Trophoblast cell (in vitro differentiated cells and primary cell): ENCODE data around the gene HRH1.

ENCODE experiments used
- DNase-seq, 2 donors: peaks; one replicate each; pipeline ENCODE4 v3.0.0-alpha.2; 2016
- H2AFZ ChIP-seq: 2 replicates; pipeline ENCODE4 v1.6.1; 2013; ENCODE audit warnings: low read length, moderate library complexity, mild to moderate bottlenecking; ENCODE audit not compliant: insufficient read depth, poor library complexity
- H2AK5ac ChIP-seq: 2 replicates; pipeline ENCODE4 v1.6.1; 2013; ENCODE audit warnings: mild to moderate bottlenecking, low read length
- H2BK120ac ChIP-seq: 2 replicates; pipeline ENCODE4 v1.6.1; 2013; ENCODE audit warnings: low read length, mild to moderate bottlenecking, moderate library complexity; ENCODE audit not compliant: insufficient read depth, poor library complexity
- H2BK12ac ChIP-seq: 2 replicates; pipeline ENCODE4 v1.6.1; 2013; ENCODE audit warnings: mild to moderate bottlenecking, low read length, moderate library complexity
- H2BK5ac ChIP-seq: 2 replicates; pipeline ENCODE4 v1.6.1; 2013; ENCODE audit warnings: low read length, low read depth, moderate library complexity, mild to moderate bottlenecking; ENCODE audit not compliant: poor library complexity
- H3K14ac ChIP-seq: 2 replicates; pipeline ENCODE4 v1.6.1; 2013; ENCODE audit warnings: mild to moderate bottlenecking, low read length
- H3K18ac ChIP-seq: 2 replicates; pipeline ENCODE4 v1.6.1; 2013; ENCODE audit warnings: mild to moderate bottlenecking, low read length
- H3K23ac ChIP-seq: 2 replicates; pipeline ENCODE4 v1.6.1; 2013; ENCODE audit warnings: low read length
- H3K27ac ChIP-seq: 2 replicates; pipeline ENCODE4 v1.5.1; 2013; ENCODE audit warnings: low read depth, mild to moderate bottlenecking, inconsistent platforms, low read length, moderate library complexity
- H3K27me3 ChIP-seq: 2 replicates; pipeline ENCODE4 v1.6.1; 2013; ENCODE audit warnings: inconsistent platforms, mild to moderate bottlenecking, low read length, moderate library complexity; ENCODE audit not compliant: insufficient read depth
- H3K36me3 ChIP-seq, 2 experiments: 1 replicate in 1 of 2; 2 replicates in 1 of 2; pipeline ENCODE4 v1.6.1; 2013; ENCODE audit warnings: low read length in 2 of 2, mild to moderate bottlenecking in 2 of 2, moderate library complexity in 1 of 2; ENCODE audit not compliant: insufficient read depth in 2 of 2, control insufficient read depth in 1 of 2
- H3K4ac ChIP-seq: 2 replicates; pipeline ENCODE4 v1.6.1; 2013; ENCODE audit warnings: low read depth, mild to moderate bottlenecking, low read length, moderate library complexity
- H3K4me1 ChIP-seq, 2 experiments: 1 replicate in 1 of 2; 2 replicates in 1 of 2; pipeline ENCODE4 v1.6.1; 2013; ENCODE audit warnings: low read length in 2 of 2, mild to moderate bottlenecking in 2 of 2, moderate library complexity in 1 of 2; ENCODE audit not compliant: insufficient read depth in 2 of 2, control insufficient read depth in 1 of 2
- H3K4me2 ChIP-seq: 2 replicates; pipeline ENCODE4 v1.6.1; 2013; ENCODE audit warnings: inconsistent platforms, mild to moderate bottlenecking, low read length, moderate library complexity
- H3K4me3 ChIP-seq: 2 replicates; pipeline ENCODE4 v1.5.1; 2013; ENCODE audit warnings: mild to moderate bottlenecking, low read depth, low read length, inconsistent platforms
- H3K79me1 ChIP-seq: one replicate; pipeline ENCODE4 v1.6.1; 2013; ENCODE audit warnings: low read length
- H3K79me2 ChIP-seq: 2 replicates; pipeline ENCODE4 v1.6.1; 2013; ENCODE audit warnings: low read length, mild to moderate bottlenecking; ENCODE audit not compliant: control insufficient read depth, insufficient read depth, poor library complexity
- H3K9ac ChIP-seq: 2 replicates; pipeline ENCODE4 v1.6.1; 2013; ENCODE audit warnings: mild to moderate bottlenecking, low read length
- H3K9me3 ChIP-seq: 2 replicates; pipeline ENCODE4 v1.6.1; 2013; ENCODE audit warnings: low read depth, mild to moderate bottlenecking, control low read depth, inconsistent platforms, low read length; ENCODE audit not compliant: insufficient read depth
- H4K12ac ChIP-seq: 2 replicates; pipeline ENCODE4 v1.6.1; 2013; ENCODE audit warnings: low read depth, mild to moderate bottlenecking, low read length, moderate library complexity
- H4K8ac ChIP-seq: 2 replicates; pipeline ENCODE4 v1.6.1; 2013; ENCODE audit warnings: low read depth, mild to moderate bottlenecking, low read length, moderate library complexity
- H4K91ac ChIP-seq: one replicate; pipeline ENCODE4 v1.6.1; 2013; ENCODE audit warnings: low read depth, mild to moderate bottlenecking, low read length, moderate library complexity
- WGBS: extraction: QIAGEN DNeasy Blood & Tissue Kit; methylation state at CpG from one replicate; pipeline ENCODE4 v1.1.7; 2013; ENCODE audit warnings: missing lambda C conversion rate; ENCODE audit not compliant: insufficient read length, insufficient coverage; ENCODE audit errors: extremely low coverage; 5-methylcytosine and 5-hydroxymethylcytosine counted together

The HRH1 gene

DNA sequence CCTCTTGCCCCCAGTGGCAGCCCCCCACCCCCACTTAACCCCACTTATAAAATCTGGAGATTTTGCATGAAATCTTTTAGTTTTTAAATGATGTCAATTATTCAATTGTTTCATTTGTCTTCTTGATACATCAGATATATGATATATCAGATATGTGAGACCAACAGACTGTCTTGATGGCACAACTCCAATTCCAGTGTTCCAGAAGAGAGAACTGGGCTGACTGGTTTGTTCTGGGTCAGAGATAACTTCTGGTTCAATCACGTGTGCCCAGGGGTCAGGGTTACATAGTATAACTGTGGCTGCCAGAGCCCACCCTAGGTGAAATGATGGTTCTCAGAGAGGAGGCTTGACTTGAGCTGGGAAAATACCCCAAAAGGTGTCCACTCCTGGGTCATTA is 85.5 kb downstream of the HRH1 start:
- Histone ChIP-seq H2BK5ac (no peak overlapping the region), H3K23ac (no peak overlapping the region), H3K4me2 (no peak overlapping the region), H2BK12ac (no peak overlapping the region), H3K9ac (no peak overlapping the region), H3K9me3 (no peaks in the 10 kb centered on the region), H3K79me1 (peaks cover 1% of the 10 kb centered on the region), H3K14ac (no peak overlapping the region), H4K8ac (peak overlapping the region; percentile 28), H2AFZ (no peak overlapping the region), H3K79me2 (peaks cover 2% of the 10 kb centered on the region), H4K12ac (no peak overlapping the region), H3K18ac (no peak overlapping the region), H3K4me3 (no peak overlapping the region), H3K36me3 (no peaks in the 10 kb centered on the region), H3K27ac (no peak overlapping the region), H3K4ac (no peak overlapping the region), H2BK120ac (no peak overlapping the region), H3K4me1 (peaks cover 3% of the 10 kb centered on the region in 2 experiments), H3K27me3 (no peaks in the 10 kb centered on the region), H2AK5ac (no peak overlapping the region), H4K91ac (peak overlapping the region; percentile 68)
- WGBS = no CpG with 5 or more reads among the region's 1 CpG
- DNase-seq = peak; percentile 30 to 59

- no peak overlapping the region for H2AFZ ChIP-seq
- no peaks in the 10 kb centered on the region for H3K79me2 ChIP-seq
- H3K4me2 ChIP-seq = no peak overlapping the region
- no peak overlapping the region for H4K12ac ChIP-seq
- no peak overlapping the region for H4K91ac ChIP-seq
- H2AK5ac ChIP-seq = no peak overlapping the region
- H3K79me1 ChIP-seq = peaks cover 1% of the 10 kb centered on the region
- peaks cover 3% of the 10 kb centered on the region in 2 experiments for H3K4me1 ChIP-seq
- no peak overlapping the region for H3K4me3 ChIP-seq
- H2BK120ac ChIP-seq = no peak overlapping the region
- H3K23ac ChIP-seq = no peak overlapping the region
- H3K18ac ChIP-seq = no peak overlapping the region
- no peaks in the 10 kb centered on the region for H3K36me3 ChIP-seq
- WGBS = no CpG with 5 or more reads among the region's 1 CpG
- no peak overlapping the region for H2BK5ac ChIP-seq
- no peak overlapping the region for H3K14ac ChIP-seq
- no peaks in the 10 kb centered on the region for H3K27me3 ChIP-seq
- no peak overlapping the region for H3K4ac ChIP-seq
- no peaks in the 10 kb centered on the region for H3K9me3 ChIP-seq
- H4K8ac ChIP-seq = no peak overlapping the region
- H3K9ac ChIP-seq = no peak overlapping the region
- no peak for DNase-seq
- H2BK12ac ChIP-seq = no peak overlapping the region
- H3K27ac ChIP-seq = no peak overlapping the region
Observed at GRCh38 chr3:11240496-11240895, 86.2 kb downstream of the HRH1 start.

DNA sequence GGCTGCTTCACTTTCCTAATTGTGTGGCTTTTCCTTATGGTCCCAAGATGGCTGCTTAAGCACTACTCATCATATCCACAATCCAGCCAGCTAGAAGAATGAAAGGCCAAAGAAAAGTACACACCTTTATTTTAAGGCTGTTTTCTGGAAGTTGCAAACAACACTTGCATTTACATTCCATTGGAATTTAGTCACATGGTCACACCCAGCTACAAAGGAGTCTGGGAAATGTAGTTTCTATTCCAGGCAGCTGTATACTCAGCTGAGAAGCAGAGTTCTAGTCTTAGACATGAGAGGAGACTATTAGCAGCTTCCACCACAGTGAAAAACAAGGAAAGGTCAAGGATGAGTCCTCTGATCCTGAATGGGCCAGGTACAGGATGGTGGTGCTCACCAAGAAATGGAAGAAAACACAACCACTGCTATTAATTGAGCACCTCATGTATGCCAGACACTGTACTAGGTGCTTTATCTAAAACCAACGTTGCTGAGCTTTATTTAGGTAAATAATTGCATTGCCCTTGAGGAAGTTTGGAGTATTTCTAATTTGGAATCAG is 89.9 kb downstream of the HRH1 start:
- H2AK5ac ChIP-seq = no peak overlapping the region
- no peak overlapping the region for H3K4me2 ChIP-seq
- no peak overlapping the region for H2BK12ac ChIP-seq
- H3K4me3 ChIP-seq = no peak overlapping the region
- H4K91ac ChIP-seq = no peak overlapping the region
- no peak overlapping the region for H3K4ac ChIP-seq
- no peak overlapping the region for H3K27ac ChIP-seq
- no peak overlapping the region for H4K8ac ChIP-seq
- no peaks in the 10 kb centered on the region for H3K79me2 ChIP-seq
- no peaks in the 10 kb centered on the region for H3K9me3 ChIP-seq
- no peak overlapping the region for H3K14ac ChIP-seq
- H3K23ac ChIP-seq = no peak overlapping the region
- WGBS = no CpG with 5 or more reads among the region's 1 CpG
- H3K9ac ChIP-seq = no peak overlapping the region
- peaks cover 3% of the 10 kb centered on the region in 2 experiments for H3K4me1 ChIP-seq
- H2AFZ ChIP-seq = no peak overlapping the region
- no peaks in the 10 kb centered on the region for H3K36me3 ChIP-seq
- no peak overlapping the region for H4K12ac ChIP-seq
- no peaks in the 10 kb centered on the region for H3K27me3 ChIP-seq
- no peak overlapping the region for H3K18ac ChIP-seq
- DNase-seq = peak; percentile 31 to 73
- no peak overlapping the region for H2BK120ac ChIP-seq
- H3K79me1 ChIP-seq = no peaks in the 10 kb centered on the region
- H2BK5ac ChIP-seq = no peak overlapping the region

DNA sequence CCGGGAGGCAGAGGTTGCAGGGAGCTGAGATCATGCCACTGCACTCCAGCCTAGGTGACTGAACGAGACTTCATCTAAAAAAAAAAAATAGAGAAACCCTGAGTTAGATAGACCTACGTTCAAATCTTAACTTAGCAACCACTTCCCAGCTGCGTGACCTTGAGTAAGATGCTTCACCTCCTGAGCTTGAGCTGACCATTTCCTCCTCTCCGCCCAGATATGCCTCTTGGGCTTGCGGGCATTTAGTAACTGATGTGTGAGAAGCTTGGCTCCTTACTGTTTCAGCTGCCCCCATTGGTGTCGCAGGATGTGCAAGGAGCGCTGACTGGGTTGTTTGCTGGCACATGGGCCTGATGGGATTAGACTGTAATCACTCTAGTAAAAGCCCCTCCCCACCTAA is 91.0 kb downstream of the HRH1 start:
- H3K79me2 ChIP-seq = no peaks in the 10 kb centered on the region
- no peaks in the 10 kb centered on the region for H3K9me3 ChIP-seq
- H2BK120ac ChIP-seq = no peak overlapping the region
- H2AK5ac ChIP-seq = no peak overlapping the region
- no CpG with 5 or more reads among the region's 8 CpGs for WGBS
- H2BK12ac ChIP-seq = no peak overlapping the region
- H3K27ac ChIP-seq = no peak overlapping the region
- H2AFZ ChIP-seq = no peak overlapping the region
- no peak overlapping the region for H3K4ac ChIP-seq
- no peak overlapping the region for H3K9ac ChIP-seq
- H3K36me3 ChIP-seq = no peaks in the 10 kb centered on the region
- H3K18ac ChIP-seq = no peak overlapping the region
- no peak overlapping the region for H4K8ac ChIP-seq
- no peak overlapping the region for H3K4me3 ChIP-seq
- no peak overlapping the region for H3K14ac ChIP-seq
- no peak overlapping the region for H4K91ac ChIP-seq
- H3K4me2 ChIP-seq = no peak overlapping the region
- H3K4me1 ChIP-seq = peaks cover 3% of the 10 kb centered on the region in 2 experiments
- H3K23ac ChIP-seq = no peak overlapping the region
- H2BK5ac ChIP-seq = no peak overlapping the region
- no peak for DNase-seq
- H3K79me1 ChIP-seq = peaks cover 1% of the 10 kb centered on the region
- H3K27me3 ChIP-seq = no peaks in the 10 kb centered on the region
- no peak overlapping the region for H4K12ac ChIP-seq
